SU-DHL-6 (cell line): ENCODE results near the gene GDA.

Source experiments
- H2AFZ ChIP-seq: fragments of 200-600 bp; sonication (generic); 2 replicates; pipeline ENCODE4 v1.6.1; 2014; ENCODE audit warnings: low read depth, mild to moderate bottlenecking, moderate library complexity, mixed read lengths, antibody characterized with exemption, low read length; ENCODE audit not compliant: severe bottlenecking
- H3F3A ChIP-seq: fragments of 200-600 bp; shearing (Covaris generic); 2 replicates; pipeline ENCODE4 v1.6.0; 2016; ENCODE audit warnings: antibody characterized with exemption, mild to moderate bottlenecking; ENCODE audit not compliant: insufficient read depth
- H3K27ac ChIP-seq: fragments of 200-600 bp; sonication (generic); 2 replicates; pipeline ENCODE4 v1.5.1; 2016; ENCODE audit warnings: low read depth, mild to moderate bottlenecking, low read length, moderate library complexity, mixed read lengths
- H3K27me3 ChIP-seq: fragments of 200-600 bp; sonication (generic), shearing (Covaris generic); 2 replicates; pipeline ENCODE4 v1.6.0; 2014; ENCODE audit warnings: mild to moderate bottlenecking, low read length
- H3K36me3 ChIP-seq: fragments of 200-600 bp; sonication (generic); 2 replicates; pipeline ENCODE4 v1.6.1; 2014; ENCODE audit warnings: mild to moderate bottlenecking, low read length, mixed read lengths
- H3K4me2 ChIP-seq: fragments of 300-600, 200-600 bp; shearing (Covaris generic), sonication (generic); 2 replicates; pipeline ENCODE4 v1.6.0; 2014; ENCODE audit warnings: low read length, low read depth, mild to moderate bottlenecking; ENCODE audit not compliant: poor library complexity, severe bottlenecking
- H3K4me3 ChIP-seq: fragments of 200-600 bp; sonication (generic); 2 replicates; pipeline ENCODE4 v1.5.1; 2014; ENCODE audit warnings: antibody characterized with exemption, low read length, mild to moderate bottlenecking, mixed read lengths; ENCODE audit not compliant: insufficient read depth, poor library complexity, severe bottlenecking
- H3K79me2 ChIP-seq: fragments of 200-600 bp; sonication (generic); 2 replicates; pipeline ENCODE4 v1.6.1; 2014; ENCODE audit warnings: mild to moderate bottlenecking, low read length, moderate library complexity; ENCODE audit not compliant: insufficient read depth
- H3K9ac ChIP-seq: fragments of 200-600 bp; sonication (generic); 2 replicates; pipeline ENCODE4 v1.7.0; 2014; ENCODE audit warnings: mild to moderate bottlenecking, low read length
- H3K9me2 ChIP-seq: fragments of 200-600 bp; sonication (generic); replicated peaks from 2 replicates; pipeline ENCODE4 v1.6.1; 2014; ENCODE audit warnings: low read length; ENCODE audit not compliant: insufficient read depth
- H3K9me3 ChIP-seq: fragments of 200-600 bp; sonication (generic); 2 replicates; pipeline ENCODE4 v1.6.1; 2014; ENCODE audit warnings: low read length, mixed read lengths; ENCODE audit not compliant: insufficient read depth
- H4K20me1 ChIP-seq: fragments of 200-600 bp; sonication (generic); 2 replicates; pipeline ENCODE4 v1.6.1; 2014; ENCODE audit warnings: low read depth, mild to moderate bottlenecking, antibody characterized with exemption, low read length, moderate library complexity, mixed read lengths
- EZH2phosphoT487 ChIP-seq: fragments of 200-600 bp; sonication (generic), shearing (Covaris generic); conservative IDR thresholded peaks from 2 replicates; pipeline ENCODE4 v1.6.1; 2018; ENCODE audit warnings: mild to moderate bottlenecking, antibody characterized with exemption, low read length, moderate library complexity, mixed read lengths
- TF ChIP-seq, protein P1 (sequence below): fragments of 200-600 bp; sonication (generic); IDR thresholded peaks from one replicate; pipeline ENCODE4 v1.5.1; 2017; ENCODE audit warnings: antibody characterized with exemption, mild to moderate bottlenecking, low read length, moderate library complexity; ENCODE audit not compliant: insufficient read depth, poor library complexity, severe bottlenecking

The GDA gene

DNA sequence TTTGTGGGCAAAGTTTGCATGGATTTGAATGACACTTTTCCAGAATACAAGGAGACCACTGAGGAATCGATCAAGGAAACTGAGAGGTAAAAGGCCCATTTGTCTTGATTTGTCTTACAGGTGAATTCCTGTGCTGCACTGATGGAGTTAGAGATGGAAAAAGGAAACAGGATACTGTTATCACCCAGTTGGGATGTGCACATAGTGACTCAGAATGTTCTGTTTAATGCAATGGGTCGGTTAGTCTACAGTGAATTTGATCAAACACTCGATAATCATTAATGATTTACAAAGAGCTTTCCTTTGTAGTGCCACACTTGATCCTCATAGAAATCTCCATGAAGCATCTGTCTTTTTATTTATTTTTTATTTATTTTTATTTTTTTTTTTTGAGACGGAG lies 64.7 kb downstream of the GDA start:
- Histone ChIP-seq H3K27ac (no peak overlapping the region), H3K9me3 (no peaks in the 10 kb centered on the region), H4K20me1 (no peaks in the 10 kb centered on the region), H3K36me3 (no peaks in the 10 kb centered on the region), H2AFZ (no peak overlapping the region), H3K9ac (no peak overlapping the region), H3K9me2 (no peaks in the 10 kb centered on the region), H3K4me2 (no peak overlapping the region), H3F3A (no peaks in the 10 kb centered on the region), H3K4me3 (no peak overlapping the region), H3K27me3 (no peaks in the 10 kb centered on the region), H3K79me2 (no peaks in the 10 kb centered on the region)
- no peak for TF ChIP-seq EZH2phosphoT487
- TF ChIP-seq, protein P1, sequence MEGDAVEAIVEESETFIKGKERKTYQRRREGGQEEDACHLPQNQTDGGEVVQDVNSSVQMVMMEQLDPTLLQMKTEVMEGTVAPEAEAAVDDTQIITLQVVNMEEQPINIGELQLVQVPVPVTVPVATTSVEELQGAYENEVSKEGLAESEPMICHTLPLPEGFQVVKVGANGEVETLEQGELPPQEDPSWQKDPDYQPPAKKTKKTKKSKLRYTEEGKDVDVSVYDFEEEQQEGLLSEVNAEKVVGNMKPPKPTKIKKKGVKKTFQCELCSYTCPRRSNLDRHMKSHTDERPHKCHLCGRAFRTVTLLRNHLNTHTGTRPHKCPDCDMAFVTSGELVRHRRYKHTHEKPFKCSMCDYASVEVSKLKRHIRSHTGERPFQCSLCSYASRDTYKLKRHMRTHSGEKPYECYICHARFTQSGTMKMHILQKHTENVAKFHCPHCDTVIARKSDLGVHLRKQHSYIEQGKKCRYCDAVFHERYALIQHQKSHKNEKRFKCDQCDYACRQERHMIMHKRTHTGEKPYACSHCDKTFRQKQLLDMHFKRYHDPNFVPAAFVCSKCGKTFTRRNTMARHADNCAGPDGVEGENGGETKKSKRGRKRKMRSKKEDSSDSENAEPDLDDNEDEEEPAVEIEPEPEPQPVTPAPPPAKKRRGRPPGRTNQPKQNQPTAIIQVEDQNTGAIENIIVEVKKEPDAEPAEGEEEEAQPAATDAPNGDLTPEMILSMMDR = no peak

DNA sequence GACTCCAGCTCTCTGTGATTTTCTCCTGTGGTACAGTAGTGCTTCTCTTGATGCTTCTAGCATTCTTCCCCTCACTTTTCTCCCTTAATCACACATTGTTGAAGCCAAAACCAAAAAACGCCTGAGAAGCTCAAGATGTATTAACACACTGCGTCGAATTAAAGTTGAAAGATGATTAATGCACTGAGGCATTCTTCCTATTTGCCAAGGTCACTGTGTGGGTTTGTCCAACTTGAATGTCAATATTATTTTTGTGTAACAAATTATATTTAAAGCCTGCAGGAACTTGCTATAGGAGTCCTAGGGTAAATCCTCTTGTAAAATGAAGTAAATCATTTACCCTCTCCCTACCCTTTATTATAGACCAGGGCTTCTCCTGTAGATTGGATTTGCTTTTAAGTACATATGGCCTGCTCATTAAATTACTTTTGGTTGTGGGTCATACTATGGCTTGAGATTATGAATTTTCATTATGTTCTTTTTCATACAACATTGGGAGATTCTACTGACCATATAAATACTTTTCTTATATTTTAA lies 68.1 kb downstream of the GDA start:
- Histone ChIP-seq H3K27me3 (no peaks in the 10 kb centered on the region), H3F3A (no peaks in the 10 kb centered on the region), H3K4me3 (no peak overlapping the region), H3K9me2 (no peaks in the 10 kb centered on the region), H3K27ac (no peak overlapping the region), H3K9me3 (no peaks in the 10 kb centered on the region), H3K79me2 (no peaks in the 10 kb centered on the region), H2AFZ (no peak overlapping the region), H4K20me1 (no peaks in the 10 kb centered on the region), H3K9ac (no peak overlapping the region), H3K36me3 (no peaks in the 10 kb centered on the region), H3K4me2 (no peak overlapping the region)
- TF ChIP-seq EZH2phosphoT487 = no peak
- TF ChIP-seq, protein P1 = no peak

DNA sequence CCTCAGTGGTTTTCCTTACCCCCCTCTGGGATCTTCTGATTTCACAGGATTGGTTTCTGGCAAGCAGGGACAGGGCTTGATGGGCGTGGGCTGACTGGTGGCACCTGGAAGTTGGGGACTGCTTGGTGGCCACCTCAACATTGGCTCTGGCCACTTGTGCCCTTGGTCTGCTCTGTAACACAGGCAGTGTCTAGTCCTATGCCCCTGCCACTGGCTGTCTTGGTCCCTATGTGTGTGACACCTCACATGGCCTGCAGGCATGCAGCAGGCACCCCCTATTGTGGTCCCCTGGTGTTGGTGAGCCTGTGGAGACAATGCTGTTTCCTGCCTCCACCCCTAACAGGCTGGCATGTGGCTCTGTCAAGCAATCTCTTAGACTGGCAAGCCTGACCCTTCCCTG lies 71.3 kb downstream of the GDA start:
- TF ChIP-seq, protein P1 = no peak
- TF ChIP-seq EZH2phosphoT487 = no peak
- H3K27ac ChIP-seq = no peak overlapping the region
- H3F3A ChIP-seq = no peaks in the 10 kb centered on the region
- H3K4me2 ChIP-seq = no peak overlapping the region
- H2AFZ ChIP-seq = no peak overlapping the region
- no peak overlapping the region for H3K9ac ChIP-seq
- no peaks in the 10 kb centered on the region for H3K79me2 ChIP-seq
- no peaks in the 10 kb centered on the region for H4K20me1 ChIP-seq
- no peak overlapping the region for H3K4me3 ChIP-seq
- H3K27me3 ChIP-seq = no peaks in the 10 kb centered on the region
- H3K9me3 ChIP-seq = no peaks in the 10 kb centered on the region
- no peaks in the 10 kb centered on the region for H3K9me2 ChIP-seq
- H3K36me3 ChIP-seq = no peaks in the 10 kb centered on the region
